WTC11 (cell line): ENCODE measurements around the gene KLHL20.

Experiments
- ATF2 ChIP-seq: sonication (generic); formaldehyde crosslinking; IDR thresholded peaks from 2 replicates; pipeline ENCODE4 v1.8.1; 2022; ENCODE audit warnings: low read depth, missing genetic modification reagents, borderline replicate concordance
- CREB1 ChIP-seq: sonication (generic); formaldehyde crosslinking; IDR thresholded peaks from 2 replicates; pipeline ENCODE4 v1.8.0; 2023; ENCODE audit warnings: mild to moderate bottlenecking, missing genetic modification reagents
- CTCF ChIP-seq: fragments of 200-600 bp; IDR thresholded peaks from 2 replicates; pipeline ENCODE4 v1.8.0; 2022; ENCODE audit warnings: antibody characterized with exemption
- GRHL2 ChIP-seq: fragments of 250-450 bp; sonication (Bioruptor Pico); IDR thresholded peaks from 2 replicates; pipeline ENCODE4 v1.8.0; 2022; ENCODE audit warnings: mild to moderate bottlenecking, moderate library complexity; ENCODE audit not compliant: insufficient replicate concordance, severe bottlenecking
- IRF1 ChIP-seq: sonication (generic); formaldehyde crosslinking; IDR thresholded peaks from 2 replicates; pipeline ENCODE4 v1.8.0; 2023; ENCODE audit warnings: missing genetic modification reagents
- KAT7 ChIP-seq: sonication (generic); formaldehyde crosslinking; IDR thresholded peaks from 2 replicates; pipeline ENCODE4 v1.8.1; 2023; ENCODE audit warnings: missing genetic modification reagents, mild to moderate bottlenecking, borderline replicate concordance
- NFE2L1 ChIP-seq: sonication (generic); formaldehyde crosslinking; IDR thresholded peaks from 2 replicates; pipeline ENCODE4 v1.8.1; 2023; ENCODE audit warnings: missing genetic modification reagents
- NR2C2 ChIP-seq: sonication (generic); formaldehyde crosslinking; IDR thresholded peaks from 2 replicates; pipeline ENCODE4 v1.8.0; 2022; ENCODE audit warnings: mild to moderate bottlenecking, missing genetic modification reagents
- SOX15 ChIP-seq: fragments of 250-450 bp; sonication (Bioruptor Pico); IDR thresholded peaks from 2 replicates; pipeline ENCODE4 v1.9.0; 2021; ENCODE audit warnings: mild to moderate bottlenecking
- USF1 ChIP-seq: sonication (generic); formaldehyde crosslinking; IDR thresholded peaks from 2 replicates; pipeline ENCODE4 v1.8.0; 2022; ENCODE audit warnings: mild to moderate bottlenecking, missing genetic modification reagents
- USF2 ChIP-seq: sonication (generic); formaldehyde crosslinking; IDR thresholded peaks from 2 replicates; pipeline ENCODE4 v1.8.1; 2023; ENCODE audit warnings: mild to moderate bottlenecking, missing genetic modification reagents, moderate library complexity

- TF ChIP-seq CTCF (no peak), USF2 (CRISPR knock-in tag) (no peak), KAT7 (no peak), ATF2 (CRISPR knock-in tag) (no peak), NFE2L1 (no peak), IRF1 (CRISPR knock-in tag) (no peak), USF1 (no peak), SOX15 (CRISPR knock-in tag) (no peak), GRHL2 (CRISPR knock-in tag) (no peak), NR2C2 (CRISPR knock-in tag) (no peak), CREB1 (CRISPR knock-in tag) (no peak)
Measured at GRCh38 chr1:173753830-173754229, 39.0 kb downstream of the KLHL20 start.
